Adipocyte (in vitro differentiated cells): ENCODE measurements around the gene GNAL.
"Not testable (repeated sequence)": the region's sequence is repeated elsewhere in the genome, so short reads cannot be mapped to it uniquely, and the experiment has no call there.

Experiments used
- DNase-seq: peaks from one replicate; pipeline ENCODE4 v3.0.0-alpha.2; 2015; ENCODE audit warnings: low read depth
- H3K27me3 ChIP-seq: replicated peaks from 2 replicates; pipeline ENCODE4 v1.7.0; 2013; ENCODE audit warnings: mild to moderate bottlenecking, low read length, moderate library complexity; ENCODE audit not compliant: control insufficient read depth, insufficient read depth
- H3K36me3 ChIP-seq: 2 replicates; pipeline ENCODE4 v1.7.0; 2013; ENCODE audit warnings: low read length, mild to moderate bottlenecking, moderate library complexity; ENCODE audit not compliant: control insufficient read depth, insufficient read depth, severe bottlenecking
- H3K4me1 ChIP-seq: 2 replicates; pipeline ENCODE4 v1.7.0; 2013; ENCODE audit warnings: mild to moderate bottlenecking, low read length, moderate library complexity; ENCODE audit not compliant: control insufficient read depth, insufficient read depth
- H3K4me3 ChIP-seq: 2 replicates; pipeline ENCODE4 v1.7.0; 2013; ENCODE audit warnings: mild to moderate bottlenecking, low read length, moderate library complexity
- H3K9ac ChIP-seq: 2 replicates; pipeline ENCODE4 v1.7.0; 2013; ENCODE audit warnings: mild to moderate bottlenecking, low read length, moderate library complexity
- H3K9me3 ChIP-seq: 2 replicates; pipeline ENCODE4 v1.7.0; 2013; ENCODE audit warnings: mild to moderate bottlenecking, low read length, moderate library complexity; ENCODE audit not compliant: control insufficient read depth

GNAL gene

DNA sequence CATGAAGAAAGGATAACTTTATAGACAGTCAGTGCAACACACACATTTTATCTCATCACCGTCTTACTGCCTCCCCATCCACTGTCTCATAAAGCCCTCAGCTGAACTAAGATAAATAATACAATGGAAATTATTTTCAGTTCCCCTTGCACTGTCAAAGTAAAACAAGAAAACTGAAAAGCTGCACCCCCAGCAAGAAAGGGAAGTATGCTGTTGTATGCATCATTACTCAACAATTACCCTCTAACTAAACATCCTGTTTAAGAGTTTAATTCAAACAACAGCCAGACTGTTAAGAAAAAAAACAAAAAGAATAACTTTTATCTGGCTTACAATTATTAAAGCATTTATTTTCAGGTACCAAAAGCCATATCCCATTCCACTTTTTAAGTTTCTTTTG lies 194.1 kb downstream of the GNAL start:
- Histone ChIP-seq H3K4me3 (no peak overlapping the region), H3K9ac (no peak overlapping the region), H3K4me1 (no peaks in the 10 kb centered on the region), H3K9me3 (no peaks in the 10 kb centered on the region), H3K27me3 (no peaks in the 10 kb centered on the region), H3K36me3 (peaks cover 46% of the 10 kb centered on the region)
- peak; percentile 20 for DNase-seq

DNA sequence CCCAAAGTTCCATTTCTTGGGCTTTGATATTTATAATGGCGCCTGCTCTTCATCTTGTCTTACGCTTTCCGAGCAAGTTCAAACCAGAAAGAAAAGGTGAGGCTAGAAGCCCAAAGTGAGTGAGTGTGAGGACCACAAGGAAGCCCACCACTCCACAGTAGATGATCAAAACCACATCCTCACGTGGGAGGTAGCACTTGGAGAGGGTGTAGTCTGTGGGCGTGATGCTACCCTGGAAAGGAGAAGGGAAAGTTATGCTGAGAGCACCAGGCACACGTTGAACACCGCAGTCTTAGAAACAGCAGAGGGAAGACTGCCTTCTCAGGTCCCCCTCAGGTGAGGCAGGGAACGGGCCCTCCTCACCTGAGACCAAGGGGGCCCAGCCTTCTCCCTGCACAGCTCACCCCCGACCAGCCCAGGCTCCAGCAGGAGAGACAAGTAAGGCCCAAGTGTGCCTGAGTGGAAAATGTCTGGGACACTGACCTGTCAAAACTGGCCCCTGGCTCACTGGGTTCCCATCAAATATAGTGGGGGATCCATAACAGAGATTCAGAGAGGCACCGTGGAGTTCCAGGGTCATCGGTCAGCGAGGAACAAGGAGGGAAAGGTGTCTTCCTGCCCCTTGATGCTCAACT lies 195.4 kb downstream of the GNAL start:
- Histone ChIP-seq H3K27me3 (no peaks in the 10 kb centered on the region), H3K4me3 (no peak overlapping the region), H3K9me3 (no peaks in the 10 kb centered on the region), H3K4me1 (no peaks in the 10 kb centered on the region), H3K9ac (no peak overlapping the region), H3K36me3 (peaks cover 60% of the 10 kb centered on the region)
- DNase-seq: no peak

- Histone ChIP-seq H3K4me3 (no peak overlapping the region), H3K27me3 (no peaks in the 10 kb centered on the region), H3K9me3 (no peaks in the 10 kb centered on the region), H3K9ac (no peak overlapping the region), H3K4me1 (no peaks in the 10 kb centered on the region), H3K36me3 (peaks cover 68% of the 10 kb centered on the region)
- no peak for DNase-seq
These were observed 196.3 kb downstream of the GNAL start for GRCh38 chr18:11885278-11885947.

DNA sequence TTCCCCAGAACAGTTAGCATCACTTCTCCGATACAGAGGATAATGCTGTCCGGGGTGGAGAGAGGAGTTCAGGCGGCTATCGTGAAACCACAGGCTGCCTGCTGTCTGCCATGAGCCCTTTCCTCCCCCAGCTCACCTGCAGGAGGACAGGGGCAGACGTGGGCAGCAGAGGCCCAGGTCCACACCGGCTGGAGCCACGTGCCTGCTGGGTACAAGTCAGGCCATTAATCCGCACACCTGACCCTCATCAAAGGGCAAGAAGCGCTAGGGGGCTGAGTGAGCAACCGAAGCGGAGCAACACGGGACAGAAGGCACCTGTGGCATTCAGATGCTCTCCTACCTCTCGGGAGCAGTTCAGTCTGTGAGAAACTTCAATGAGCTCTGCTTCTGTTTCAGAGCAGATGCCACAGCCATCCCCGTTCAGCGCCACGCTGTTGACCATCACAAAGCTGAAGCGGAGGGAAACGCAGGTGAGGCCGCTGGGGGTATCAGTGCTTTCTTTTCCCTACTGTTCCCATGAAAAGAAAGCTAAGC lies 197.6 kb downstream of the GNAL start:
- peaks cover 72% of the 10 kb centered on the region for H3K36me3 ChIP-seq
- no peak overlapping the region for H3K4me3 ChIP-seq
- no peaks in the 10 kb centered on the region for H3K4me1 ChIP-seq
- no peaks in the 10 kb centered on the region for H3K27me3 ChIP-seq
- no peaks in the 10 kb centered on the region for H3K9me3 ChIP-seq
- no peak for DNase-seq
- H3K9ac ChIP-seq: no peak overlapping the region

- Histone ChIP-seq H3K9me3 (no peaks in the 10 kb centered on the region), H3K4me1 (no peaks in the 10 kb centered on the region), H3K9ac (no peak overlapping the region), H3K36me3 (peaks cover 74% of the 10 kb centered on the region), H3K27me3 (no peaks in the 10 kb centered on the region), H3K4me3 (no peak overlapping the region)
- DNase-seq: no peak
These were observed 198.5 kb downstream of the GNAL start for GRCh38 chr18:11887328-11888128.

- no peak for DNase-seq
- H3K9me3 ChIP-seq: no peaks in the 10 kb centered on the region
- H3K27me3 ChIP-seq: no peaks in the 10 kb centered on the region
- H3K4me3 ChIP-seq: no peak overlapping the region
- peaks cover 84% of the 10 kb centered on the region for H3K36me3 ChIP-seq
- no peak overlapping the region for H3K9ac ChIP-seq
- no peaks in the 10 kb centered on the region for H3K4me1 ChIP-seq
These were observed 199.7 kb downstream of the GNAL start for GRCh38 chr18:11888726-11889125.

DNA sequence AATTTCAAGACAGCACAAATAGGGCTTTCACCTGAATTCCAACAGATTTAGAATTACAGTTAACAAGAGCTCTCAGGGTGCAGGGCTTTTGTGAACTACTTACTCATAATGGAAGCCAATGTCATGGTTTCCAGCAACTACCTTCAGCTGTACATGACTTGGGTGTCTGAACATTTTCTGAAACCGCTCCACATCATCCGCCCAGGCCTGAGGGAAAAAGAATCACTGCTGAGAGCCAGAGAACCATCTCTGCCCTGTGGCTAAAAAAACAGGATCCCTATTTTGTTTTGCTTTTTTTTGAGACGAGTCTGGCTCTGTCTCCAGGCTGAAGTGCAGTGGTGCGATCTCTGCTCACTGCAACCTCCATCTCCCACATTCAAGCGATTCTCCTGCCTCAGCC lies 200.2 kb downstream of the GNAL start:
- H3K36me3 ChIP-seq: peaks cover 79% of the 10 kb centered on the region
- H3K4me3 ChIP-seq: no peak overlapping the region
- H3K9ac ChIP-seq: no peak overlapping the region
- H3K4me1 ChIP-seq: no peaks in the 10 kb centered on the region
- no peaks in the 10 kb centered on the region for H3K27me3 ChIP-seq
- no peaks in the 10 kb centered on the region for H3K9me3 ChIP-seq
- DNase-seq: no peak

- Histone ChIP-seq H3K27me3 (no peaks in the 10 kb centered on the region), H3K4me3 (no peak overlapping the region), H3K36me3 (peaks cover 75% of the 10 kb centered on the region), H3K9ac (no peak overlapping the region), H3K9me3 (no peaks in the 10 kb centered on the region), H3K4me1 (no peaks in the 10 kb centered on the region)
- DNase-seq: no peak
These were observed 202.7 kb downstream of the GNAL start for GRCh38 chr18:11891737-11892136.

- H3K9me3 ChIP-seq, H3K9ac ChIP-seq, H3K27me3 ChIP-seq, H3K4me1 ChIP-seq, DNase-seq, H3K4me3 ChIP-seq: not testable (repeated sequence)
- H3K36me3 ChIP-seq: peaks cover 73% of the 10 kb centered on the region
These were observed 203.4 kb downstream of the GNAL start for GRCh38 chr18:11892438-11892837.

GRCh38 chr18:11897781-11898180 lies 208.7 kb downstream of the GNAL start:
- Histone ChIP-seq H3K9ac (no peak overlapping the region), H3K4me1 (no peaks in the 10 kb centered on the region), H3K9me3 (no peaks in the 10 kb centered on the region), H3K27me3 (no peaks in the 10 kb centered on the region), H3K36me3 (peaks cover 51% of the 10 kb centered on the region), H3K4me3 (no peak overlapping the region)
- no peak for DNase-seq

- H3K9me3 ChIP-seq: no peaks in the 10 kb centered on the region
- H3K27me3 ChIP-seq: no peaks in the 10 kb centered on the region
- no peak overlapping the region for H3K9ac ChIP-seq
- no peak overlapping the region for H3K4me3 ChIP-seq
- DNase-seq: no peak
- no peaks in the 10 kb centered on the region for H3K4me1 ChIP-seq
- H3K36me3 ChIP-seq: peaks cover 54% of the 10 kb centered on the region
These were observed 210.0 kb downstream of the GNAL start for GRCh38 chr18:11899063-11899462.
